ENCODE measurements around the gene TIMP4. TPM values are rescaled to one million over a fixed set of nuclear protein-coding genes. Genes with fewer than 3 reads are reported as not detected.

The TIMP4 gene
- polyA plus RNA-seq, 1 of the 3 experiments (the other 2 are of a cell fraction), result not detected

GRCh38 chr3:12150112-12150511, 8.6 kb downstream of the TIMP4 start:
- Histone ChIP-seq H4K20me1 (ENCODE audit: insufficient read depth) (no peaks in the 10 kb centered on the region), H3K9me2 (no peaks in the 10 kb centered on the region), H3K4me3 (ENCODE audit: low read depth in 2 of 2, low read length in 1 of 2) (no peak overlapping the region), H3K9me3 (no peaks in the 10 kb centered on the region), H2AFZ (ENCODE audit: low read depth) (no peak overlapping the region), H3K36me3 (replicated peaks in 1 of 2; ENCODE audit: control insufficient read depth in 1 of 2, insufficient read depth in 2 of 2, low read length in 1 of 2) (no peaks in the 10 kb centered on the region), H3K79me2 (ENCODE audit: insufficient read depth) (no peaks in the 10 kb centered on the region), H3K27ac (ENCODE audit: low read depth in 2 of 2, low read length in 1 of 2) (no peak overlapping the region), H3F3A (replicated peaks; ENCODE audit: insufficient read depth) (no peaks in the 10 kb centered on the region), H3K4me1 (ENCODE audit: control insufficient read depth in 1 of 2, insufficient read depth in 2 of 2, low read depth in 1 of 2, low read length in 1 of 2) (peaks cover 0 to 15% of the 10 kb centered on the region in 2 experiments; a peak in 1 of 4 replicates), H3K27me3 (ENCODE audit: insufficient read depth) (no peaks in the 10 kb centered on the region; the same call in 1 of the 2 replicates), H3K9ac (no peak overlapping the region), H3K4me2 (no peak overlapping the region)
- TF ChIP-seq USF2 (IDR thresholded peaks at IDR 0.05; ENCODE audit: borderline replicate concordance, low read depth, low read length) (no peak), MXI1 (IDR thresholded peaks at IDR 0.05; ENCODE audit: low read depth, low read length) (no peak), TAF1 (IDR thresholded peaks at IDR 0.05; ENCODE audit: borderline replicate concordance, low read depth, low read length) (no peak), NRF1 (IDR thresholded peaks at IDR 0.05; ENCODE audit: low read depth, low read length) (no peak), TCF12 (IDR thresholded peaks at IDR 0.05) (no peak), FOXM1 (IDR thresholded peaks at IDR 0.05; ENCODE audit: low read depth) (no peak), POLR2AphosphoS5 (IDR thresholded peaks at IDR 0.05; ENCODE audit: low read depth, low read length) (no peak), ELF1 (IDR thresholded peaks at IDR 0.05) (no peak), RXRA (IDR thresholded peaks at IDR 0.05; ENCODE audit: borderline replicate concordance, low read depth) (no peak), MEF2A (IDR thresholded peaks at IDR 0.05; ENCODE audit: borderline replicate concordance, low read depth) (no peak), SIN3A (IDR thresholded peaks at IDR 0.05; ENCODE audit: borderline replicate concordance, low read depth, low read length) (no peak), ZBTB33 (IDR thresholded peaks at IDR 0.05; ENCODE audit: borderline replicate concordance, low read depth) (no peak), EZH2phosphoT487 (IDR thresholded peaks at IDR 0.05; ENCODE audit: borderline replicate concordance, low read depth) (no peak)
- CTCF ChIA-PET, result interaction anchor here (1.0 to 2.9 kb wide), 6 partner anchors 10 to 330 kb away, joined by 3 to 32 read pairs (median 6); no protein-coding TSS in a partner anchor
- POLR2A ChIA-PET, result no interaction called here
- WGBS (ENCODE audit: low lambda C conversion rate), result 45% methylated on average over 2 of the region's 2 CpGs
- DNase-seq, result no peak

GRCh38 chr3:12149029-12149428, 9.7 kb downstream of the TIMP4 start:
- no peak overlapping the region for H2AFZ ChIP-seq (ENCODE audit: low read depth)
- peak; percentile 57 for DNase-seq
- WGBS (ENCODE audit: low lambda C conversion rate), result 51% methylated on average over 4 of the region's 4 CpGs
- H3K27ac ChIP-seq (ENCODE audit: low read depth in 2 of 2, low read length in 1 of 2), result no peak overlapping the region
- no peaks in the 10 kb centered on the region; the same call in 1 of the 2 replicates for H3K27me3 ChIP-seq (ENCODE audit: insufficient read depth)
- H3K4me1 ChIP-seq (ENCODE audit: control insufficient read depth in 1 of 2, insufficient read depth in 2 of 2, low read depth in 1 of 2, low read length in 1 of 2), result peaks cover 0 to 15% of the 10 kb centered on the region in 2 experiments; a peak in 1 of 4 replicates
- H4K20me1 ChIP-seq (ENCODE audit: insufficient read depth), result no peaks in the 10 kb centered on the region
- H3K79me2 ChIP-seq (ENCODE audit: insufficient read depth), result no peaks in the 10 kb centered on the region
- H3K9me3 ChIP-seq, result no peaks in the 10 kb centered on the region
- no peaks in the 10 kb centered on the region for H3F3A ChIP-seq (replicated peaks; ENCODE audit: insufficient read depth)
- CTCF ChIA-PET, result interaction anchor here (0.9 to 14.9 kb wide), 4 partner anchors 13 to 331 kb away, joined by 3 to 229 read pairs (median 30); no protein-coding TSS in a partner anchor
- no peak overlapping the region for H3K4me3 ChIP-seq (ENCODE audit: low read depth in 2 of 2, low read length in 1 of 2)
- H3K9ac ChIP-seq, result no peak overlapping the region
- no peaks in the 10 kb centered on the region for H3K9me2 ChIP-seq
- TF ChIP-seq EZH2phosphoT487 (IDR thresholded peaks at IDR 0.05; ENCODE audit: borderline replicate concordance, low read depth), result no peak
- 0 out of 2 replicates have a peak, but pooled peaks have one; percentile 5 for TF ChIP-seq RCOR1 (IDR thresholded peaks at IDR 0.05; ENCODE audit: low read length)
- no peaks in the 10 kb centered on the region for H3K36me3 ChIP-seq (replicated peaks in 1 of 2; ENCODE audit: control insufficient read depth in 1 of 2, insufficient read depth in 2 of 2, low read length in 1 of 2)
- POLR2A ChIA-PET, result no interaction called here
- no peak overlapping the region for H3K4me2 ChIP-seq

Measured in SK-N-SH (cell line).